GM23248 (cell line): Measurements from ENCODE around the gene C1QA.

Experiments used
- EZH2 ChIP-seq: fragments of 200-600 bp; sonication (generic); IDR thresholded peaks from 2 replicates; pipeline ENCODE4 v1.6.1; 2018; ENCODE audit warnings: antibody characterized with exemption, mild to moderate bottlenecking; ENCODE audit not compliant: insufficient read depth, poor library complexity, severe bottlenecking
- EZH2phosphoT487 ChIP-seq: fragments of 200-600 bp; sonication (generic); IDR thresholded peaks from 2 replicates; pipeline ENCODE4 v1.6.1; 2018; ENCODE audit warnings: antibody characterized with exemption, moderate library complexity, mild to moderate bottlenecking, low read depth; ENCODE audit not compliant: insufficient read depth

DNA sequence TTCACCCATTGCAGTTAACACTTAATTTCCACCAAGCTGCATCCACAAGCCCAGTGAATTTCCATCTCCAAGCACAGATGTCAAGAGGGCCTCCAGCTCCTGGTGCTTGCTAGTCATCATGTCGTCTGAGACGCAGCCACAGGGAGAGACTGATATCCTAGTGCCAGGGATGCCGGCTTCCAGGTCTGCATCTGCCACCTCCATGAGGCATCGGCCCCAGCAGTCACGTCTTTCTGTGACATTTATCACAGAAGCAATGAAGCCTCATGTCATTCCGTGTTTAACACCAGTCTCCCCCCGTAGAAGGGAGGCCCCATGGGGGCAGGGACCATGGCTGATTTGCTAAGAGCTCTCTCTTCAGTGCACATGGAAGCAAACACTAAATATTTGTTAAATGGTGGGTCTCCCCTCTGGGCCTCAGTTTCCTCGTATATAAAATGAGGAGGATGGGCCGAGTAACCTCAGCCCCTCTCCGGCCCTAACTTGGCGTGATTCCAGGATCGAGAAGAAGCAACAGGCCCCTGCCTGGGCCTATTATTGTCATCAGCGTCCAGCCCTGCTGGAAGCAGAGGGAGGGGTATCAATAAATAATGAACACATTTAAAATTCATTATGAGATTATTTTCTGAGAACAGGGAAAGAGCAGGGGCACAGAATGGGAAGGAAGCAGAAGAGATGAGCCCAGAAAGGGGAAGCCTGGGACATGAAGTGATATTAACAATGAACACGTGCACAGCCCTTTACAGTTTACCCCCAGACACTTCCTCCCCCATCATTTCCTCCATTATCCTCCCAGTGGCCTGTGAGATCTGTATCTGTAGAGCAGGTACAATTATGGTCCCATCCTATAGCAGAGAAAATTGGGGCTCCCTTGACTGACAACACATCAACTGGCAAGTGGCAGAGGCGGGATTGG, 15.8 kb downstream of the C1QA start:
- TF ChIP-seq EZH2 (no peak), EZH2phosphoT487 (no peak)
